Transverse colon (tissue), 4 donors: ENCODE measurements around the gene PPP1R15A. TPM values are rescaled to one million over a fixed set of nuclear protein-coding genes. Genes with fewer than 3 reads are reported as not detected.

Experiments used
- DNase-seq: peaks from one replicate; pipeline ENCODE4 v3.0.0-alpha.2; 2019
- H3K27ac ChIP-seq, 4 donors: fragments of 200-600 bp; sonication (generic); 2 replicates each; pipeline ENCODE4 v1.5.1; 2016 to 2018; ENCODE audit warnings: inconsistent platforms in 4 of 4
- H3K27me3 ChIP-seq: fragments of 200-600 bp; sonication (generic); 2 replicates; pipeline ENCODE4 v1.5.1; 2017; ENCODE audit warnings: inconsistent platforms
- H3K36me3 ChIP-seq, 4 donors: fragments of 200-600 bp; sonication (generic); 2 replicates each; pipeline ENCODE4 v1.5.1; 2017 to 2019; ENCODE audit warnings: inconsistent platforms in 4 of 4
- H3K4me1 ChIP-seq, 4 donors: fragments of 200-600 bp; sonication (generic); 2 replicates each; pipeline ENCODE4 v1.5.1; 2017 to 2020; ENCODE audit warnings: inconsistent platforms in 4 of 4
- H3K4me3 ChIP-seq, 4 donors: fragments of 200-600 bp; sonication (generic); 1 replicate in 1 of 4; 2 replicates in 3 of 4; pipeline versions ENCODE4 v1.5.1 to v1.6.1; 2017 to 2019; ENCODE audit warnings: inconsistent platforms in 4 of 4
- H3K9me3 ChIP-seq, 2 donors: fragments of 200-600 bp; sonication (generic); 2 replicates each; pipeline ENCODE4 v1.5.1; 2017 to 2019; ENCODE audit warnings: inconsistent platforms in 2 of 2
- EP300 ChIP-seq: sonication (generic); formaldehyde crosslinking; IDR thresholded peaks from one replicate; pipeline ENCODE4 v1.6.1; 2017; ENCODE audit warnings: antibody characterized with exemption, low read depth
- POLR2A ChIP-seq: fragments of 450-650 bp; IDR thresholded peaks from one replicate; pipeline ENCODE4 v1.6.1; 2016; ENCODE audit warnings: antibody characterized with exemption, mild to moderate bottlenecking, moderate library complexity
- POLR2AphosphoS5 ChIP-seq, 3 donors: sonication (generic); formaldehyde crosslinking; IDR thresholded peaks; one replicate each; pipeline ENCODE4 v1.6.1; 2016; ENCODE audit warnings: antibody characterized with exemption in 3 of 3
- WGBS, 2 donors: methylation state at CpG; one replicate each; pipeline ENCODE4 v1.1.5; 2018; ENCODE audit warnings: low coverage in 1 of 2; 5-methylcytosine and 5-hydroxymethylcytosine counted together
- in situ Hi-C, 4 donors: fragments of 200-750 bp; cut with MboI; loops; one replicate each; pipeline versions ENCODE4 v1.15.0 to v1.15.1; 2017; ENCODE audit warnings: low sequenced_read_pairs in 3 of 4, low pct_ligation_motif_present in 1 of 4, low pct_unique_long_range_greater_than_20kb in 1 of 4
- intact Hi-C: fragments of 100-400 bp; cut with DNase I; formaldehyde crosslinking; loops from one replicate; pipeline ENCODE4 v1.15.1; 2023; ENCODE audit warnings: low total_unique reads
- total RNA-seq, 4 donors: library from RNA; depleted of rRNA; stranded (reverse); fragments of >200 nt; gene quantifications; one replicate each; pipeline ENCODE4 v1.1.0, GENCODE V29; 2016
- TF ChIP-seq, protein P1 (sequence below), 5 experiments: fragments of 200-600 bp in 3 of 5; fragments of 450-650 bp in 2 of 5; sonication (generic) in 3 of 5; IDR thresholded peaks; 1 replicate in 2 of 5; 2 replicates in 3 of 5; pipeline ENCODE4 v1.5.1; 2016 to 2017; ENCODE audit warnings: antibody characterized with exemption in 5 of 5, inconsistent platforms in 3 of 5, mild to moderate bottlenecking in 2 of 5, moderate library complexity in 1 of 5

Gene PPP1R15A
- 100 to 1,000 TPM in 1 of 4 donors, 10 to 100 TPM in 3; 49.4 to 109 (median 69.5) TPM for total RNA-seq

DNA sequence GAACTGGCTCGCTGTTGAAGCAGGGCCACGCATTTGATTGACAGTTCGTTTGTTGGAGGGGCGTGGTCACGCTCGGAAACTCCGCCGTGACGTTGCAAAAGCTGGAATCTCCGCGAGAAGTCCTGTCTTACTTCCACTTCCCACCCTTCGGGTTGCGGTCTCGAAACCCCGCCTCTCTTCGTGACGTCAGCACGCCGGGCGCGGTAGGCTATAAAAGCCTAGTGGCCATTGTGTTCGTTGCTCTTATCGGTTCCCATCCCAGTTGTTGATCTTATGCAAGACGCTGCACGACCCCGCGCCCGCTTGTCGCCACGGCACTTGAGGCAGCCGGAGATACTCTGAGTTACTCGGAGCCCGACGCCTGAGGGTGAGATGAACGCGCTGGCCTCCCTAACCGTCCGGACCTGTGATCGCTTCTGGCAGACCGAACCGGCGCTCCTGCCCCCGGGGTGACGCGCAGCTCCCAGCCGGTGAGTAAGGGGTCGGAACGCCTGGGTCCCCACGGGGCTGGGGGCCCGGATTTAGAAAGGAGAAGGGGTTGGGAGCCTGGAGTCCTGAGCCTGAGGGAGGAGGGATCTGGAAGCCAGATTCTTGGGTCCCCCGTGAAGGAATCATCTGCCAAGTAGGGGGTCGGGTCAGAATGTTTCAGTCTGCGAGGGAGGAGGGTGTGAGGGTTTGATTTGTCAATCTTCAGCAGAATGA, at the start of gene PPP1R15A:
Gene PPP1R15A (plus strand): TSS at position 240 of the 702 bp plus-strand sequence. CDS start 813 bp downstream, outside the sequence.
- peak; percentile 100 for TF ChIP-seq POLR2A
- peak; percentile 100 for TF ChIP-seq POLR2AphosphoS5 (IDR thresholded peaks at IDR 0.05)
- TF ChIP-seq EP300: peak; percentile 68
- TF ChIP-seq, protein P1, sequence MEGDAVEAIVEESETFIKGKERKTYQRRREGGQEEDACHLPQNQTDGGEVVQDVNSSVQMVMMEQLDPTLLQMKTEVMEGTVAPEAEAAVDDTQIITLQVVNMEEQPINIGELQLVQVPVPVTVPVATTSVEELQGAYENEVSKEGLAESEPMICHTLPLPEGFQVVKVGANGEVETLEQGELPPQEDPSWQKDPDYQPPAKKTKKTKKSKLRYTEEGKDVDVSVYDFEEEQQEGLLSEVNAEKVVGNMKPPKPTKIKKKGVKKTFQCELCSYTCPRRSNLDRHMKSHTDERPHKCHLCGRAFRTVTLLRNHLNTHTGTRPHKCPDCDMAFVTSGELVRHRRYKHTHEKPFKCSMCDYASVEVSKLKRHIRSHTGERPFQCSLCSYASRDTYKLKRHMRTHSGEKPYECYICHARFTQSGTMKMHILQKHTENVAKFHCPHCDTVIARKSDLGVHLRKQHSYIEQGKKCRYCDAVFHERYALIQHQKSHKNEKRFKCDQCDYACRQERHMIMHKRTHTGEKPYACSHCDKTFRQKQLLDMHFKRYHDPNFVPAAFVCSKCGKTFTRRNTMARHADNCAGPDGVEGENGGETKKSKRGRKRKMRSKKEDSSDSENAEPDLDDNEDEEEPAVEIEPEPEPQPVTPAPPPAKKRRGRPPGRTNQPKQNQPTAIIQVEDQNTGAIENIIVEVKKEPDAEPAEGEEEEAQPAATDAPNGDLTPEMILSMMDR (IDR thresholded peaks at IDR 0.05): peak in 2 of 5 experiments; percentile 54 to 64
- peak; percentile 99 for DNase-seq
- in situ Hi-C loops: loop anchor here in 2 of 4 donors (10.0 to 25.0 kb wide), 2 partner anchors 82 to 90 kb away; partner anchors contain the start of genes BAX (in 2 of the 2) and FTL (in 1 of the 2)
- 0 to 1% methylated on average over 10 to 45 of the region's 53 CpGs for WGBS, 2 donors
- peak within 1 kb of the TSS; percentile 75 to 98 (median 88) for H3K4me3 ChIP-seq
- peak within 1 kb of the TSS; percentile 100 for H3K27ac ChIP-seq
- H3K27me3 ChIP-seq: no peaks in the 10 kb centered on the region
- peaks cover 24 to 60% (median 47%) of the 10 kb centered on the region in 4 donors for H3K4me1 ChIP-seq
- no peaks in the 10 kb centered on the region for H3K9me3 ChIP-seq
- intact Hi-C loops: loop anchor here (10.0 kb wide), 1 partner anchor 92 kb away; the partner anchor contains the start of gene FTL
- H3K36me3 ChIP-seq: peaks cover 0 to 24% (median 3%) of the 10 kb centered on the region in 4 donors

DNA sequence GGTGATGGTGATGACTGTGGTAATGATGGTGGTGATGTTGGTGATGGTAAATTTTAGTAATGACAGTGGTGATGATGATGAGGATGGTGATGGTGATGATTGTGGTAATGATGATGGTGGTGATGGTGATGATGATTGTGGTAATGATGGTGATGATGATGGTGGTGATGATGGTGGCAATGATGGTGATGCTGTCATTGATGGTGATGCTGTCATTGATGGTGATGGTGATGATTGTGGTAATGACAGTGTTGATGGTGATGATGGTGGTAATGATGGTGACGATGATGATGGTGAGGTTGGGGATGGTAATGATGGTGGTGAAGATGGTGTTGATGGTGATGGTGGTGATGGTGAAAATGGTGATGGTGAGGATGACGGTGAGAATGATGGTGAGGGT, 49.7 kb upstream of the PPP1R15A start:
- Histone ChIP-seq H3K4me1 (peaks cover 10 to 15% (median 14%) of the 10 kb centered on the region in 4 donors), H3K4me3 (no peak overlapping the region), H3K27ac (no peak overlapping the region), H3K27me3 (no peaks in the 10 kb centered on the region), H3K36me3 (no peaks in the 10 kb centered on the region), H3K9me3 (no peaks in the 10 kb centered on the region)
- WGBS, 2 donors: 91 to 93% methylated on average over 2 of the region's 2 CpGs
- in situ Hi-C loops: no loop called here
- no peak for DNase-seq
- no peak for TF ChIP-seq POLR2A
- intact Hi-C loops: no loop called here

DNA sequence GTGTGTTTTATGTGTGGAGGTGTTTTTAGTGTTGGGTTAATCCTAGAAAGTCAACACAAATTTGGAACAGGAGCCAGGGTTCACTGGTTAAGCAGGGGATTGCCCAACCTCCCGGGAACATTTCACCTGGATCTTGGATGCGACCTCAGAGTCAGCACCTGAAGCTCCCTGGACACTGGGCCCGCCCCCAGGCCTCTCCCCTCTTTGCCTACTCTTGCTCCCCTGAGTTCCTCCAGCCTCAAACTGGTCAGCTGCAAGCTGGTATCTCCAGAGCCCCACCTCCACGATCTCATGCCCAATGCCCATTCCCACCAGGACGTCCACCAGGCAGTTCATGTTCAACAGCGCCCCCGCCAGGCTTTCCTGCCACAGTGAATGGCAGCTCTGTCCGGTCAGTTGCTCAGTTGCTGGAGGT, 45.6 kb upstream of the PPP1R15A start:
- DNase-seq: peak; percentile 29
- intact Hi-C loops: no loop called here
- no peak overlapping the region for H3K27ac ChIP-seq
- H3K4me3 ChIP-seq: no peak overlapping the region
- no peaks in the 10 kb centered on the region for H3K9me3 ChIP-seq
- WGBS, 2 donors: 65 to 100% methylated on average over 1 to 8 of the region's 8 CpGs
- no peaks in the 10 kb centered on the region for H3K27me3 ChIP-seq
- TF ChIP-seq EP300: no peak
- TF ChIP-seq, protein P1 (IDR thresholded peaks at IDR 0.05): peak in 1 of 5 experiments; percentile 37
- H3K4me1 ChIP-seq: no peaks in the 10 kb centered on the region
- in situ Hi-C loops: no loop called here
- H3K36me3 ChIP-seq: no peaks in the 10 kb centered on the region

DNA sequence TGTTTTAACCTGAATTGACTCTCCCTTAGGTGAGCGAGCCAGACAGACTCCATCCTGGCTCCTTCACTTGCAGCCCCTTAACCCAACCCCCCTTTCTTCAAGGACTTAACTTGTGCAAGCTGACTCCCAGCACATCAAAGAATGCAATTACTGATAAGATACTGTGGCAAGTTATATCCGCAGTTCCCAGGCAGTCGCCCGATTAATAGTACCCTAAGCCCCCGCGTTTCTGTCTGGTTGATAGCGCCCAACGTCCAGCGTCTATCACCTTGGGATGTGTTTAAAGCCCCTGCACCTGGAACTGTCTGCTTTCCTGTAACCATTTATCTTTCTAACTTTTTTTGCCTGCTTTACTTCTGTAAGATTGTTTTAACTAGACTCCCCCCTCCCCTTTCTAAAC, 42.1 kb upstream of the PPP1R15A start:
- no peak overlapping the region for H3K4me3 ChIP-seq
- no peaks in the 10 kb centered on the region for H3K27me3 ChIP-seq
- no peak for DNase-seq
- H3K9me3 ChIP-seq: no peaks in the 10 kb centered on the region
- intact Hi-C loops (no loop called here), in situ Hi-C loops (no loop called here)
- H3K4me1 ChIP-seq: no peaks in the 10 kb centered on the region
- H3K36me3 ChIP-seq: no peaks in the 10 kb centered on the region
- TF ChIP-seq EP300: no peak
- no peak for TF ChIP-seq POLR2A
- 86 to 93% methylated on average over 3 to 9 of the region's 9 CpGs for WGBS, 2 donors
- no peak overlapping the region for H3K27ac ChIP-seq

DNA sequence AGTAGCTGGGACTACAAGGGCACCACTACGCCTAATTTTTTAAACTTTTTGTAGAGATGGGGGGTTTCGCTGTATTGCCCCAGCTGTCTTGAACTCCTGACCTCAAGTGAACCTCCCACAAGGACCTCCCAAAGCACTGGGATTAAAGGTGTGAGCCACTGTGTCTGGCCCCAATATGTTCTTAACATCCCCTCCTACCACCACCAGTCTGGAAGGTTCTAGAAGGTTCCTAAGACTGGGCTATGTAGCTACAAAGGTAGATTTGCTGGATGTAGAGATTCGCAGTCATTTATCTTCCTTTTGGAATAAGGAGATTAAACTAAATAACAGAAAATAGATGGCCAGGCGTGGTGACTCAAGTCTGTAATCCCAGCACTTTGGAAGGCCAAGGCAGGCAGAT, 41.3 kb upstream of the PPP1R15A start:
- in situ Hi-C loops: no loop called here

More for the DNA sequence above, 41.3 kb upstream of the PPP1R15A start:
- DNase-seq: no peak
- peaks cover 0 to 8% (median 6%) of the 10 kb centered on the region in 4 donors for H3K4me1 ChIP-seq
- no peak overlapping the region for H3K27ac ChIP-seq
- H3K9me3 ChIP-seq: no peaks in the 10 kb centered on the region
- H3K4me3 ChIP-seq: no peak overlapping the region
- no peaks in the 10 kb centered on the region for H3K36me3 ChIP-seq
- TF ChIP-seq POLR2AphosphoS5 (IDR thresholded peaks at IDR 0.05): no peak
- TF ChIP-seq POLR2A: no peak
- no peaks in the 10 kb centered on the region for H3K27me3 ChIP-seq
- intact Hi-C loops: no loop called here
- WGBS, 2 donors: 95% methylated on average over 4 of the region's 4 CpGs; no CpG with 5 or more reads in 1 of the 2 donors
